Measurements from ENCODE around the gene HRH2.
"Not testable (repeated sequence)": the region's sequence is repeated elsewhere in the genome, so short reads cannot be mapped to it uniquely, and the experiment has no call there.

The HRH2 gene

GRCh38 chr5:175646251-175646650 lies 11.6 kb upstream of the HRH2 start:
- Histone ChIP-seq H3K27me3 (ENCODE audit: insufficient read depth, poor library complexity, severe bottlenecking) (no peaks in the 10 kb centered on the region), H3K27ac (replicated peaks) (no peak overlapping the region), H3K4me3 (replicated peaks; ENCODE audit: insufficient read depth, low read length) (no peak overlapping the region)
- TF ChIP-seq GABPA (IDR thresholded peaks at IDR 0.05; ENCODE audit: low read depth) (no peak), REST (IDR thresholded peaks at IDR 0.05; ENCODE audit: insufficient replicate concordance, low read depth) (no peak), CTCF (IDR thresholded peaks at IDR 0.05; ENCODE audit: insufficient read depth, low read length) (no peak), POLR2AphosphoS5 (IDR thresholded peaks at IDR 0.05; ENCODE audit: low read depth) (no peak), SPI1 (IDR thresholded peaks at IDR 0.05; ENCODE audit: borderline replicate concordance, low read depth) (no peak)
- no peak for DNase-seq (ENCODE audit: low read depth in 1 of 2, low spot score in 1 of 2)

- TF ChIP-seq REST (IDR thresholded peaks at IDR 0.05; ENCODE audit: insufficient replicate concordance, low read depth), result no peak
- TF ChIP-seq SPI1 (IDR thresholded peaks at IDR 0.05; ENCODE audit: borderline replicate concordance, low read depth), result no peak
- DNase-seq (ENCODE audit: low read depth in 1 of 2, low spot score in 1 of 2), result no peak
- Histone ChIP-seq H3K27ac (replicated peaks) (no peak overlapping the region), H3K4me3 (replicated peaks; ENCODE audit: insufficient read depth, low read length) (no peak overlapping the region), H3K27me3 (ENCODE audit: insufficient read depth, poor library complexity, severe bottlenecking) (no peaks in the 10 kb centered on the region)
Observed at GRCh38 chr5:175649967-175650366, 7.9 kb upstream of the HRH2 start.

- not testable (repeated sequence) for DNase-seq (ENCODE audit: low read depth in 1 of 2, low spot score in 1 of 2); H3K27me3 ChIP-seq (ENCODE audit: insufficient read depth, poor library complexity, severe bottlenecking)
- peak; percentile 36; the same call in 1 of the 2 replicates for TF ChIP-seq SPI1 (IDR thresholded peaks at IDR 0.05; ENCODE audit: borderline replicate concordance, low read depth)
Observed at GRCh38 chr5:175650430-175651205, 7.3 kb upstream of the HRH2 start.

GRCh38 chr5:175652741-175653663 lies 4.9 kb upstream of the HRH2 start:
- TF ChIP-seq REST (IDR thresholded peaks at IDR 0.05; ENCODE audit: insufficient replicate concordance, low read depth), result no peak
- no peak for TF ChIP-seq GABPA (IDR thresholded peaks at IDR 0.05; ENCODE audit: low read depth)
- no peak for TF ChIP-seq CTCF (IDR thresholded peaks at IDR 0.05; ENCODE audit: insufficient read depth, low read length)
- no peak for TF ChIP-seq POLR2AphosphoS5 (IDR thresholded peaks at IDR 0.05; ENCODE audit: low read depth)
- TF ChIP-seq SPI1 (IDR thresholded peaks at IDR 0.05; ENCODE audit: borderline replicate concordance, low read depth), result no peak
- H3K4me3 ChIP-seq (replicated peaks; ENCODE audit: insufficient read depth, low read length), result no peak overlapping the region
- no peaks in the 10 kb centered on the region for H3K27me3 ChIP-seq (ENCODE audit: insufficient read depth, poor library complexity, severe bottlenecking)
- H3K27ac ChIP-seq (replicated peaks), result no peak overlapping the region
- no peak for DNase-seq (ENCODE audit: low read depth in 1 of 2, low spot score in 1 of 2)

More at GRCh38 chr5:175650430-175651205, 7.3 kb upstream of the HRH2 start:
- H3K27ac ChIP-seq (replicated peaks); H3K4me3 ChIP-seq (replicated peaks; ENCODE audit: insufficient read depth, low read length): not testable (repeated sequence)

All from HL-60 (cell line).